ENCODE measurements around the gene FAM219A. TPM values are rescaled to one million over a fixed set of nuclear protein-coding genes. Genes with fewer than 3 reads are reported as not detected.
"Not testable (repeated sequence)": the region's sequence is repeated elsewhere in the genome, so short reads cannot be mapped to it uniquely, and the experiment has no call there.

Gene FAM219A
- total and polyA plus RNA-seq, 7 experiments from 2014 or later, result 0.67 to 14.6 (median 12.4) TPM

DNA sequence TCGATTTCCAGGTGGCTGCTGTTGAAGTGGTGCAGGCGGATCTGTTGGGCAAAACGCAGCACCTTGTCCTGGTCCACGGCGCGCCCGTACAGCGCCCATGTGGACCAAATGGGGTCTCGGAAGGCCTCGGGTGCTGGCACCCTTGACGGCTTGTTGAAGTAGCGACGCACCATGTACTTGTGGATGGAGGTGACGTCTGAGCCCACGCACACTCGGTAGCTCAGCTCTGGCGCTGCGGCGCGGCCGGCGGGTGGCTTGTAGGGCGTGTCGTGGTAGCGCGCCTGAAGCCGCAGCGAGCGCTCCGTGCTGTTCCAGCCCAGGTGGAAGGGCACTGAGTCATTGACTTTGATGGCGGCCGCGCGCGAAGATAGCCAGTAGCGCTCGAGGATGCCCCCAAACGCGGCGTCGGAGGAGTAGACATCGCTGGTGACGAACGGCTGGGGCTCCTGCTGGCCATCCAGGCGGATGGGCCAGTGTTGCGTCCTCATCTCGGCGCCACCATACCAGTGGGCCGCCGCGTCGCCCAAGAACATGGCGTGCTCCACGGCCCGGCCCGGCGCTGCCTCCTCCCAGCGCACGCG, 86.4 kb downstream of the FAM219A start:
- intact Hi-C loops (cut with micrococcal nuclease), result loop anchor here in 1 of 2 donors (10.0 kb wide), 2 partner anchors 1077 to 1443 kb away; partner anchors contain the start of genes HINT2, NFX1 and SPAG8
- Mint-ChIP-seq H3K36me3 (peaks cover 0 to 25% (median 16%) of the 10 kb centered on the region in 5 donors), H3K4me3 (no peak overlapping the region), H3K27me3 (no peaks in the 10 kb centered on the region), H3K9me3 (peaks cover 0 to 5% (median 0%) of the 10 kb centered on the region in 11 donors), H3K4me1 (peaks cover 3 to 17% (median 13%) of the 10 kb centered on the region in 7 donors), H3K27ac (no peak overlapping the region)
- CTCF ChIA-PET, result no interaction called here
- H3K27me3 ChIP-seq (ENCODE audit: control insufficient read depth in 2 of 2, insufficient read depth in 2 of 2, low read length in 2 of 2), result no peaks in the 10 kb centered on the region
- H3K4me3 ChIP-seq (ENCODE audit: low read length), result no peak overlapping the region
- no peak overlapping the region for H3K27ac ChIP-seq (ENCODE audit: low read depth, low read length)
- peaks cover 0 to under 1% of the 10 kb centered on the region in 2 donors for H3K4me1 ChIP-seq (ENCODE audit: control insufficient read depth in 2 of 2, insufficient read depth in 2 of 2, low read length in 2 of 2)
- ATAC-seq (no peak), DNase-seq (no peak)
- H3K9me3 ChIP-seq (ENCODE audit: control insufficient read depth in 2 of 3, low read length in 3 of 3), result no peaks in the 10 kb centered on the region
- no peaks in the 10 kb centered on the region for H3K36me3 ChIP-seq (ENCODE audit: control insufficient read depth in 2 of 3, insufficient read depth in 3 of 3, low read length in 3 of 3)
- POLR2A ChIA-PET, result no interaction called here

DNA sequence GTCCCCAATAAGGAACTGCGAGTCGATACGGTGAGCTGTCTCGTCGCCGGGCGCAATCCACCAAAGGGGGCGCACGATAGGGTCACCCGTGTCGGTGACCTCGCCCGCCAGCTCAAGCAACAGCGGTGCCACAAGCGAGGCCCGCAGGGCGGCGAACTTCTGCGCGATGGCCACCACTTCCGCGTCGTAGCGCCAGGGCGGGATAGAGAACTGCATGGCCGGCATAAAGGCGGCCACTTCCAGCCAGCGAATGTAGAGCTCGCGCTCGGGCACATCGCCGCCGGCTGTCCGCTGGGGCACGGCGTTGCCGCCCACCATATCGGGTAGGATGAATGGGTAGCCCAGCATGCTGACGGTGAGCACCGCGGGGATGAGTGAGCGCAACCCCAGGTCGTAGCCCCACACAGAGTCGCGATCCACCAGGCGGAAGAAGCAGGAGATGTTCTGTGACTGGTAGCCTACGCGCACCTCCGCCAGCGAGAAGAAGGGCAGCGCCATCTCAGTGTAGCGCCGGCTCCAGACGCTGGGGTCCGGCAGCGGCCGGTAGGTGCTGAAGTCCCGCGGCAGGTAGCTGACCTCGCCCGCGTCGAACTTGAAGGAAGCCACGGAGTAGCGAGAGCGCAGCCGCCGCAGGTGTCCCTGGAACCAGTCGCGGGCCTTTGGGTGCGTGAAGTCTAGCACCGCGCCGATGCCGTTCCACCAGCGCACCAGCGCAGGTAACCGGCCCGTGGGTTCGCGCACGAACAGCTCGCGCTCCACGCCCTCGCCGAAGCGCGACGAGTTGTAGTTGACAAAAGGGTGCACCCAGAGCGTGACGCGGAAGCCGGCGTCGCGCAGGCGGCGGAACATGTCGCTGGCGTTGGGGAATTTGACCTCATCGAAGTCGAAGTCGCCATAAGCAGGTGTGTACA, 87.1 kb downstream of the FAM219A start:
- Mint-ChIP-seq H3K4me1 (peaks cover 0 to 12% (median 11%) of the 10 kb centered on the region in 7 donors), H3K27me3 (no peaks in the 10 kb centered on the region), H3K36me3 (peaks cover 0 to 25% (median 21%) of the 10 kb centered on the region in 5 donors), H3K27ac (no peak overlapping the region), H3K9me3 (peaks cover 0 to 5% (median 0%) of the 10 kb centered on the region in 11 donors), H3K4me3 (peak overlapping the region in 3 of 10 donors; percentile 14 to 59 (median 50))
- H3K27me3 ChIP-seq (ENCODE audit: control insufficient read depth in 2 of 2, insufficient read depth in 2 of 2, low read length in 2 of 2), result no peaks in the 10 kb centered on the region
- no peak for DNase-seq
- ChIA-PET POLR2A (interaction anchor here (0.8 kb wide), 1 partner anchor 290 kb away, joined by 3 read pairs; no protein-coding TSS in a partner anchor), CTCF (no interaction called here)
- H3K36me3 ChIP-seq (ENCODE audit: control insufficient read depth in 2 of 3, insufficient read depth in 3 of 3, low read length in 3 of 3), result no peaks in the 10 kb centered on the region
- H3K4me1 ChIP-seq (ENCODE audit: control insufficient read depth in 2 of 2, insufficient read depth in 2 of 2, low read length in 2 of 2), result no peaks in the 10 kb centered on the region
- intact Hi-C loops (cut with micrococcal nuclease), result loop anchor here in 1 of 2 donors (10.0 kb wide), 2 partner anchors 1076 to 1444 kb away; partner anchors contain the start of genes HINT2, NFX1 and SPAG8
- H3K27ac ChIP-seq (ENCODE audit: low read depth, low read length), result no peak overlapping the region
- H3K9me3 ChIP-seq (ENCODE audit: control insufficient read depth in 2 of 3, low read length in 3 of 3), result no peaks in the 10 kb centered on the region
- ATAC-seq, result peak; percentile 16
- H3K4me3 ChIP-seq (ENCODE audit: low read length), result no peak overlapping the region

DNA sequence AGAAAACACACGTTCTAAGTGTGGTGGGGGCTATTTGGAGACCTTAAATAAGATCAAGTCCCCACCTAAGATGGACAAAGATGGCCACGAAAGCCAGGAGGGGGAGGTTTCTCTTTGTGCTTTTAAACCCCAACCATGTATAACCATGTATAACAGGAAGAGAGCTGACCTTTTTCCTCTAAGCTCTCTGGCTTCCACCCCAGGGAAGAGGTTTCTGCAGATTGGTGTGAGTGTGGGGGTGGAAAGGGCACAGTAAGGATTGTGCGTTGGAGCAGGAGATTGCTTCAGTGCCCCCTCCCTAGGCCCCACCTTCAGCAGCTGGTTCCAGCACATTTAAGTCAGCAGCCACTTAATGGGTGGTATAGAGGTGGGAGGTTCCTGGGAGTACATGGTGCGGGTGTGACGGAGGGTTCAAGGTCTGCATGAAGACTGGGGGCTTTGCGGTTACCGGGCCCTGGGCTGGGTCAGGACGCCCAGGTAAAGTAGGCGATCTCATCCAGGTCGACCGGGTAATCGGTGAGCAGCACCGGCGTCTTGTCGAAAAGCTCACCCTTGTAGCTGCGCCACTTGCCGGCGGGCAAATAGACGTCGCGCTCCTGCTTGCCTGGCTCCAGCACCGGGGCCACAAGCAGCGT, 87.9 kb downstream of the FAM219A start:
- no peak for ATAC-seq
- POLR2A ChIA-PET, result interaction anchor here (0.5 to 0.8 kb wide), 2 partner anchors 188 to 291 kb away, joined by 3 read pairs; no protein-coding TSS in a partner anchor

DNA sequence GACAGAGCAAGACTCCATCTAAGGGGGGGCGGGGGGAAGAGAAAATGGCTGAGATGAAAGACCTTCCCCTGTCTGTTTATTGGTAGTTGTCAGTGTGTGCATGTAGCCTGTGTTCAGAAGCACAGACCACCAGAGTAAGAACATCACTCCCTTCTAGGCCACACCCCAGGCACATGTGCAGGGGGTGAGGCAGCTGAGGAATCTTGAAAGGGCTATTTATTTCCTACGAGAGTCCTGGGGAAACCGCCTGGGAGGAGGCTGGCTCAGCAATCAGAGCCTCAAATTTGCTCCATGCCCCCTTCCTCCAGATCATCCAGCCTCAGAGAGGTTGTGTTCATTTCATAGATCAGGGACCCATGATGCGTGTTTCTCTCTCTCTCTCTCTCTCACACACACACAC, 88.7 kb downstream of the FAM219A start:
- Mint-ChIP-seq H3K4me3 (no peak overlapping the region), H3K27me3 (no peaks in the 10 kb centered on the region), H3K9me3 (peaks cover 0 to 5% (median 0%) of the 10 kb centered on the region in 11 donors), H3K27ac (no peak overlapping the region), H3K36me3 (peaks cover 0 to 25% (median 21%) of the 10 kb centered on the region in 5 donors), H3K4me1 (peaks cover 0 to 6% (median 2%) of the 10 kb centered on the region in 7 donors)
- POLR2A ChIA-PET, result no interaction called here
- no peak for ATAC-seq
- no peaks in the 10 kb centered on the region for H3K36me3 ChIP-seq (ENCODE audit: control insufficient read depth in 2 of 3, insufficient read depth in 3 of 3, low read length in 3 of 3)
- intact Hi-C loops (cut with micrococcal nuclease), result loop anchor here in 1 of 2 donors (10.0 kb wide), 2 partner anchors 1075 to 1445 kb away; partner anchors contain the start of genes HINT2, NFX1 and SPAG8
- H3K27ac ChIP-seq (ENCODE audit: low read depth, low read length), result no peak overlapping the region
- H3K27me3 ChIP-seq (ENCODE audit: control insufficient read depth in 2 of 2, insufficient read depth in 2 of 2, low read length in 2 of 2), result no peaks in the 10 kb centered on the region
- H3K4me3 ChIP-seq (ENCODE audit: low read length), result no peak overlapping the region
- DNase-seq, result no peak
- H3K4me1 ChIP-seq (ENCODE audit: control insufficient read depth in 2 of 2, insufficient read depth in 2 of 2, low read length in 2 of 2), result peaks cover 0 to 5% of the 10 kb centered on the region in 2 donors
- CTCF ChIA-PET, result no interaction called here
- no peaks in the 10 kb centered on the region for H3K9me3 ChIP-seq (ENCODE audit: control insufficient read depth in 2 of 3, low read length in 3 of 3)

More for the DNA sequence above, 87.9 kb downstream of the FAM219A start:
- CTCF ChIA-PET, result no interaction called here
- peak overlapping the region in 1 of 9 donors; percentile 13 for H3K27ac Mint-ChIP-seq
- no peaks in the 10 kb centered on the region for H3K9me3 ChIP-seq (ENCODE audit: control insufficient read depth in 2 of 3, low read length in 3 of 3)
- no peaks in the 10 kb centered on the region for H3K4me1 ChIP-seq (ENCODE audit: control insufficient read depth in 2 of 2, insufficient read depth in 2 of 2, low read length in 2 of 2)
- H3K36me3 Mint-ChIP-seq, result peaks cover 0 to 25% (median 21%) of the 10 kb centered on the region in 5 donors
- no peaks in the 10 kb centered on the region for H3K27me3 Mint-ChIP-seq
- peak overlapping the region in 1 of 10 donors; percentile 14 for H3K4me3 Mint-ChIP-seq
- no peak overlapping the region for H3K27ac ChIP-seq (ENCODE audit: low read depth, low read length)
- peaks cover 0 to 5% (median 0%) of the 10 kb centered on the region in 11 donors for H3K9me3 Mint-ChIP-seq
- no peaks in the 10 kb centered on the region for H3K36me3 ChIP-seq (ENCODE audit: control insufficient read depth in 2 of 3, insufficient read depth in 3 of 3, low read length in 3 of 3)
- no peak for DNase-seq
- H3K4me1 Mint-ChIP-seq, result peaks cover 0 to 6% (median 3%) of the 10 kb centered on the region in 7 donors
- intact Hi-C loops (cut with micrococcal nuclease), result loop anchor here in 1 of 2 donors (10.0 kb wide), 2 partner anchors 1076 to 1444 kb away; partner anchors contain the start of genes HINT2, NFX1 and SPAG8
- H3K4me3 ChIP-seq (ENCODE audit: low read length), result no peak overlapping the region
- H3K27me3 ChIP-seq (ENCODE audit: control insufficient read depth in 2 of 2, insufficient read depth in 2 of 2, low read length in 2 of 2), result no peaks in the 10 kb centered on the region

DNA sequence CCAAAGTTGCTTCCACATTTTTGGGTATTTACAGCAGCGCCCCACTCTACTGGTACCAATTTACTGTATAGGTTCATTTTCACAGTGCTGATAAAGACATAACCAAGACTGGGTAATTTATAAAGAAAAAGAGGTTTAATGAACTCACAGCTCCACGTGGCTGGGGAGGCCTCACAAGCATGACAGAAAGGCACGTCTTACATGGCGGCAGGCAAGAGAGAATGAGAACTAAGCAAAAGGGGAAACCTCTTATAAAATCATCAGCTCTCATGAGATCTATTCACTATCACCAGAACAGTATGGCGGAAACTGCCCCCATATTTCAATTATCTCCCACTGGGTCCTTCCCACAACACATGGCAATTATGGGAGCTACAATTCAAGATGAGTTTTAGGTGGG, 89.6 kb downstream of the FAM219A start:
- CTCF ChIA-PET, result interaction anchor here (1.5 kb wide), 1 partner anchor 9 kb away, joined by 3 read pairs; no protein-coding TSS in a partner anchor
- peaks cover 0 to 13% of the 10 kb centered on the region in 2 donors for H3K4me1 ChIP-seq (ENCODE audit: control insufficient read depth in 2 of 2, insufficient read depth in 2 of 2, low read length in 2 of 2)
- H3K9me3 ChIP-seq (ENCODE audit: control insufficient read depth in 2 of 3, low read length in 3 of 3); POLR2A ChIA-PET; H3K27me3 Mint-ChIP-seq; H3K9me3 Mint-ChIP-seq; H3K4me3 ChIP-seq (ENCODE audit: low read length); DNase-seq; H3K27ac ChIP-seq (ENCODE audit: low read depth, low read length); ATAC-seq; H3K4me3 Mint-ChIP-seq; intact Hi-C loops (cut with micrococcal nuclease); H3K27me3 ChIP-seq (ENCODE audit: control insufficient read depth in 2 of 2, insufficient read depth in 2 of 2, low read length in 2 of 2); H3K27ac Mint-ChIP-seq; H3K36me3 ChIP-seq (ENCODE audit: control insufficient read depth in 2 of 3, insufficient read depth in 3 of 3, low read length in 3 of 3): not testable (repeated sequence)
- Mint-ChIP-seq H3K36me3 (peaks cover 0 to 27% (median 20%) of the 10 kb centered on the region in 5 donors), H3K4me1 (peaks cover 6 to 15% (median 10%) of the 10 kb centered on the region in 7 donors)

DNA sequence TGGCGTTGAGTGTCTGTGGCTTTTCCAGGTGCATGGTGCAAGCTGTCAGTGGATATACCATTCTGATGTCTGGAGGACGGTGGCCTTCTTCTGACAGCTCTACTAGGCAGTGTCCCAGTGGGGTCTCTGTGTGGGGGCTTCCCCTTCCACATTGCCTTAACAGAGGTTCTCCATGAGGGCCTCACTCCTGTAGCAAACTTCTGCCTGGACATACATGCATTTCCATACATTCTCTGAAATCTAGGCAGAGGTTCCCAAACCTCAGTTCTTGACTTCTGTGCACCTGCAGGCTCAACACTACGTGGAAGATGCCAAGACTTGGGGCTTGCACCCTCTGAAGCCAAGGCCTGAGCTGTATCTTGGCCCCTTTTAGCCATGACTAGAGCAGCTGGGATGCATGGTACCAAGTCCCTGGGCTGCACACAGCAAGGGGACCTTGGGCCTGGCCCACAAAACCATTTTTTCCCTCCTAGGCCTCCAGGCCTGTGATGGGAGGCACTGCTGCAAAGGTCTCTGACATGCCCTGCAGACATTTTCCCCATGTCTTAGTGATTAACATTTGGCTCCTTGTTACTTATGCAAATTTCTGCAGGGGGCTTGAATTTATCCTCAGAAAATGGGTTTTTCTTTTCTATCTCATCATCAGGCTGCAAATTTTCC, 90.5 kb downstream of the FAM219A start:
- Mint-ChIP-seq H3K36me3 (peaks cover 0 to 27% (median 20%) of the 10 kb centered on the region in 5 donors), H3K4me1 (peaks cover 13 to 24% (median 15%) of the 10 kb centered on the region in 7 donors)
- POLR2A ChIA-PET; H3K4me3 Mint-ChIP-seq; H3K27ac ChIP-seq (ENCODE audit: low read depth, low read length); ATAC-seq; H3K9me3 Mint-ChIP-seq; DNase-seq; H3K27ac Mint-ChIP-seq; H3K36me3 ChIP-seq (ENCODE audit: control insufficient read depth in 2 of 3, insufficient read depth in 3 of 3, low read length in 3 of 3); H3K4me3 ChIP-seq (ENCODE audit: low read length); H3K27me3 ChIP-seq (ENCODE audit: control insufficient read depth in 2 of 2, insufficient read depth in 2 of 2, low read length in 2 of 2); H3K9me3 ChIP-seq (ENCODE audit: control insufficient read depth in 2 of 3, low read length in 3 of 3); H3K27me3 Mint-ChIP-seq; intact Hi-C loops (cut with micrococcal nuclease): not testable (repeated sequence)
- CTCF ChIA-PET, result interaction anchor here (1.5 kb wide), 1 partner anchor 10 kb away, joined by 3 read pairs; no protein-coding TSS in a partner anchor
- peaks cover 0 to 21% of the 10 kb centered on the region in 2 donors for H3K4me1 ChIP-seq (ENCODE audit: control insufficient read depth in 2 of 2, insufficient read depth in 2 of 2, low read length in 2 of 2)

Measured in naive thymus-derived CD4-positive, alpha-beta T cell (primary cell).